PC-3 (cell line): Measurements from ENCODE around the gene REX1BD.

Experiments used
- EZH2 ChIP-seq: fragments of 300-600 bp; sonication (generic); IDR thresholded peaks from one replicate; pipeline ENCODE4 v1.6.1; 2017; ENCODE audit warnings: antibody characterized with exemption, mild to moderate bottlenecking, low read length; ENCODE audit not compliant: unreplicated experiment
- TF ChIP-seq, protein P1 (sequence below): fragments of 300-600 bp; sonication (generic); conservative IDR thresholded peaks from 2 replicates; pipeline ENCODE4 v1.5.1; 2017; ENCODE audit warnings: antibody characterized with exemption, low read depth, mild to moderate bottlenecking, low read length

- TF ChIP-seq, protein P1, sequence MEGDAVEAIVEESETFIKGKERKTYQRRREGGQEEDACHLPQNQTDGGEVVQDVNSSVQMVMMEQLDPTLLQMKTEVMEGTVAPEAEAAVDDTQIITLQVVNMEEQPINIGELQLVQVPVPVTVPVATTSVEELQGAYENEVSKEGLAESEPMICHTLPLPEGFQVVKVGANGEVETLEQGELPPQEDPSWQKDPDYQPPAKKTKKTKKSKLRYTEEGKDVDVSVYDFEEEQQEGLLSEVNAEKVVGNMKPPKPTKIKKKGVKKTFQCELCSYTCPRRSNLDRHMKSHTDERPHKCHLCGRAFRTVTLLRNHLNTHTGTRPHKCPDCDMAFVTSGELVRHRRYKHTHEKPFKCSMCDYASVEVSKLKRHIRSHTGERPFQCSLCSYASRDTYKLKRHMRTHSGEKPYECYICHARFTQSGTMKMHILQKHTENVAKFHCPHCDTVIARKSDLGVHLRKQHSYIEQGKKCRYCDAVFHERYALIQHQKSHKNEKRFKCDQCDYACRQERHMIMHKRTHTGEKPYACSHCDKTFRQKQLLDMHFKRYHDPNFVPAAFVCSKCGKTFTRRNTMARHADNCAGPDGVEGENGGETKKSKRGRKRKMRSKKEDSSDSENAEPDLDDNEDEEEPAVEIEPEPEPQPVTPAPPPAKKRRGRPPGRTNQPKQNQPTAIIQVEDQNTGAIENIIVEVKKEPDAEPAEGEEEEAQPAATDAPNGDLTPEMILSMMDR = no peak
- TF ChIP-seq EZH2 = no peak
These were observed 32.3 kb downstream of the REX1BD start for GRCh38 chr19:18620902-18621301.
